ENCODE data around the gene SCD.

GRCh38 chr10:100350914-100351485 lies 4.0 kb downstream of the SCD start:
- TF ChIP-seq, protein P1, sequence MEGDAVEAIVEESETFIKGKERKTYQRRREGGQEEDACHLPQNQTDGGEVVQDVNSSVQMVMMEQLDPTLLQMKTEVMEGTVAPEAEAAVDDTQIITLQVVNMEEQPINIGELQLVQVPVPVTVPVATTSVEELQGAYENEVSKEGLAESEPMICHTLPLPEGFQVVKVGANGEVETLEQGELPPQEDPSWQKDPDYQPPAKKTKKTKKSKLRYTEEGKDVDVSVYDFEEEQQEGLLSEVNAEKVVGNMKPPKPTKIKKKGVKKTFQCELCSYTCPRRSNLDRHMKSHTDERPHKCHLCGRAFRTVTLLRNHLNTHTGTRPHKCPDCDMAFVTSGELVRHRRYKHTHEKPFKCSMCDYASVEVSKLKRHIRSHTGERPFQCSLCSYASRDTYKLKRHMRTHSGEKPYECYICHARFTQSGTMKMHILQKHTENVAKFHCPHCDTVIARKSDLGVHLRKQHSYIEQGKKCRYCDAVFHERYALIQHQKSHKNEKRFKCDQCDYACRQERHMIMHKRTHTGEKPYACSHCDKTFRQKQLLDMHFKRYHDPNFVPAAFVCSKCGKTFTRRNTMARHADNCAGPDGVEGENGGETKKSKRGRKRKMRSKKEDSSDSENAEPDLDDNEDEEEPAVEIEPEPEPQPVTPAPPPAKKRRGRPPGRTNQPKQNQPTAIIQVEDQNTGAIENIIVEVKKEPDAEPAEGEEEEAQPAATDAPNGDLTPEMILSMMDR (IDR thresholded peaks at IDR 0.05; ENCODE audit: low read depth, low read length), result no peak
- TF ChIP-seq EZH2phosphoT487 (IDR thresholded peaks at IDR 0.05; ENCODE audit: low read depth), result no peak
